ENCODE measurements around the gene DAND5. TPM values are rescaled to one million over a fixed set of nuclear protein-coding genes. Genes with fewer than 3 reads are reported as not detected.

Gene DAND5
- polyA plus RNA-seq, 1 of the 3 experiments (the other 2 are of a cell fraction), result 1.0 TPM

DNA sequence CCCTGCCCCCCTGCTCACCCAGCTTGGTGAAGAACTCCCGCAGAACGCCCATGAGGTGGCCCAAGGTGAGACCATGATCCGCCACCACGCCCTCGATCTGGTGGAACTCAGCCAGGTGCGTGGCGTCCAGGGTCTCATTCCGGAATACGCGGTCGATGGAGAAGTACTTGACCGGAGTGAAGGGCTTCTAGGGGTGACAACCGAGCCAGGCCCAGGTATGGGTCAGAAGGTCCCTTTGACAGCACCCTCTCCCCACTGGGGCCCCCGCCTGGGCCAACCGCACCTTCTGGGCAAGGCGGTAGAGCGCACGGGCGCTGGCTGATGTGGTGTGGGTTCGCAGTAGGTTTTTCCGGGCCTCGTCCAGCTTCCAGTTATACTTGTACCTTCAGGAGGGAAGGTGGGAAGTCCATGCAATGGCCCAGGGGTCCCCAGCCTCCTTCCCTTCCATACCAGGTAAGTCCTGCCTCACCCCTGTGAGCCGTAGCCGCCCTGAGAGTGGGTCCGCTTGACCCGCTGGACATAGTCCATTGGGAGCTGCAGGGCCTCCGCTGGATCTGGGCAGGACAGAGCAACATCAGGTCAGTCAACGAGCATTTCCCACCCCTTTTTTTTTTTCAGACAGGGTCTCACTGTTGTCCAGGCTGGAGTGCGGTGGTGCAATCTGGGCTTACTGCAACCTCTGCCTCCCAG is 44.6 kb upstream of the DAND5 start:
- Histone ChIP-seq H3K79me2 (ENCODE audit: insufficient read depth) (peaks cover 8% of the 10 kb centered on the region; the same call in 1 of the 2 replicates), H3K36me3 (replicated peaks in 1 of 2; ENCODE audit: control insufficient read depth in 1 of 2, insufficient read depth in 2 of 2, low read length in 1 of 2) (peaks cover 27 to 49% of the 10 kb centered on the region in 2 experiments), H3K4me1 (ENCODE audit: control insufficient read depth in 1 of 2, insufficient read depth in 2 of 2, low read depth in 1 of 2, low read length in 1 of 2) (no peaks in the 10 kb centered on the region), H3K9me3 (no peaks in the 10 kb centered on the region), H3K9me2 (no peaks in the 10 kb centered on the region), H3K27ac (ENCODE audit: low read depth in 2 of 2, low read length in 1 of 2) (no peak overlapping the region), H2AFZ (ENCODE audit: low read depth) (no peak overlapping the region), H3K4me2 (no peak overlapping the region), H3K27me3 (ENCODE audit: insufficient read depth) (no peaks in the 10 kb centered on the region), H3F3A (replicated peaks; ENCODE audit: insufficient read depth) (peaks cover 21% of the 10 kb centered on the region), H3K9ac (no peak overlapping the region), H4K20me1 (ENCODE audit: insufficient read depth) (no peaks in the 10 kb centered on the region), H3K4me3 (ENCODE audit: low read depth in 2 of 2, low read length in 1 of 2) (no peak overlapping the region)
- ChIA-PET POLR2A (interaction anchor here (1.0 kb wide), 1 partner anchor 9 kb away, joined by 3 read pairs; the partner anchor contains the start of gene FARSA), CTCF (interaction anchor here (0.7 to 1.3 kb wide), 4 partner anchors 10 to 77 kb away, joined by 3 to 4 read pairs (median 3); no protein-coding TSS in a partner anchor)
- TF ChIP-seq, protein P1, sequence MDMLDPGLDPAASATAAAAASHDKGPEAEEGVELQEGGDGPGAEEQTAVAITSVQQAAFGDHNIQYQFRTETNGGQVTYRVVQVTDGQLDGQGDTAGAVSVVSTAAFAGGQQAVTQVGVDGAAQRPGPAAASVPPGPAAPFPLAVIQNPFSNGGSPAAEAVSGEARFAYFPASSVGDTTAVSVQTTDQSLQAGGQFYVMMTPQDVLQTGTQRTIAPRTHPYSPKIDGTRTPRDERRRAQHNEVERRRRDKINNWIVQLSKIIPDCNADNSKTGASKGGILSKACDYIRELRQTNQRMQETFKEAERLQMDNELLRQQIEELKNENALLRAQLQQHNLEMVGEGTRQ (IDR thresholded peaks at IDR 0.05; ENCODE audit: borderline replicate concordance, low read depth, low read length), result no peak
- TF ChIP-seq GATA2 (CRISPR knock-in tag; IDR thresholded peaks at IDR 0.05) (no peak), NFIC (IDR thresholded peaks at IDR 0.05; ENCODE audit: borderline replicate concordance) (no peak), FOSL2 (IDR thresholded peaks at IDR 0.05; ENCODE audit: borderline replicate concordance, low read depth) (no peak), NRF1 (IDR thresholded peaks at IDR 0.05; ENCODE audit: low read depth, low read length) (no peak), GABPA (IDR thresholded peaks at IDR 0.05; ENCODE audit: low read depth) (no peak), EZH2phosphoT487 (IDR thresholded peaks at IDR 0.05; ENCODE audit: borderline replicate concordance, low read depth) (no peak), RCOR1 (IDR thresholded peaks at IDR 0.05; ENCODE audit: low read length) (no peak), ELF1 (IDR thresholded peaks at IDR 0.05) (no peak), SMC3 (IDR thresholded peaks at IDR 0.05; ENCODE audit: low read depth, low read length) (no peak), FOXM1 (IDR thresholded peaks at IDR 0.05; ENCODE audit: low read depth) (no peak), CHD2 (IDR thresholded peaks at IDR 0.05; ENCODE audit: low read length, partially characterized antibody) (no peak), RAD21 (IDR thresholded peaks at IDR 0.05; ENCODE audit: low read length) (no peak), SIN3A (IDR thresholded peaks at IDR 0.05; ENCODE audit: borderline replicate concordance, low read depth, low read length) (no peak), JUND (IDR thresholded peaks at IDR 0.05) (no peak)
- TF ChIP-seq, protein P2, sequence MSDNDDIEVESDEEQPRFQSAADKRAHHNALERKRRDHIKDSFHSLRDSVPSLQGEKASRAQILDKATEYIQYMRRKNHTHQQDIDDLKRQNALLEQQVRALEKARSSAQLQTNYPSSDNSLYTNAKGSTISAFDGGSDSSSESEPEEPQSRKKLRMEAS (IDR thresholded peaks at IDR 0.05; ENCODE audit: low read depth), result no peak
- TF ChIP-seq, protein P3, sequence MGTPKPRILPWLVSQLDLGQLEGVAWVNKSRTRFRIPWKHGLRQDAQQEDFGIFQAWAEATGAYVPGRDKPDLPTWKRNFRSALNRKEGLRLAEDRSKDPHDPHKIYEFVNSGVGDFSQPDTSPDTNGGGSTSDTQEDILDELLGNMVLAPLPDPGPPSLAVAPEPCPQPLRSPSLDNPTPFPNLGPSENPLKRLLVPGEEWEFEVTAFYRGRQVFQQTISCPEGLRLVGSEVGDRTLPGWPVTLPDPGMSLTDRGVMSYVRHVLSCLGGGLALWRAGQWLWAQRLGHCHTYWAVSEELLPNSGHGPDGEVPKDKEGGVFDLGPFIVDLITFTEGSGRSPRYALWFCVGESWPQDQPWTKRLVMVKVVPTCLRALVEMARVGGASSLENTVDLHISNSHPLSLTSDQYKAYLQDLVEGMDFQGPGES (IDR thresholded peaks at IDR 0.05; ENCODE audit: low read depth, low read length), result no peak
- TF ChIP-seq, protein P4, sequence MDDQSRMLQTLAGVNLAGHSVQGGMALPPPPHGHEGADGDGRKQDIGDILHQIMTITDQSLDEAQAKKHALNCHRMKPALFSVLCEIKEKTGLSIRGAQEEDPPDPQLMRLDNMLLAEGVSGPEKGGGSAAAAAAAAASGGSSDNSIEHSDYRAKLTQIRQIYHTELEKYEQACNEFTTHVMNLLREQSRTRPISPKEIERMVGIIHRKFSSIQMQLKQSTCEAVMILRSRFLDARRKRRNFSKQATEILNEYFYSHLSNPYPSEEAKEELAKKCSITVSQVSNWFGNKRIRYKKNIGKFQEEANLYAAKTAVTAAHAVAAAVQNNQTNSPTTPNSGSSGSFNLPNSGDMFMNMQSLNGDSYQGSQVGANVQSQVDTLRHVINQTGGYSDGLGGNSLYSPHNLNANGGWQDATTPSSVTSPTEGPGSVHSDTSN (IDR thresholded peaks at IDR 0.05), result no peak
- TF ChIP-seq, protein P5, sequence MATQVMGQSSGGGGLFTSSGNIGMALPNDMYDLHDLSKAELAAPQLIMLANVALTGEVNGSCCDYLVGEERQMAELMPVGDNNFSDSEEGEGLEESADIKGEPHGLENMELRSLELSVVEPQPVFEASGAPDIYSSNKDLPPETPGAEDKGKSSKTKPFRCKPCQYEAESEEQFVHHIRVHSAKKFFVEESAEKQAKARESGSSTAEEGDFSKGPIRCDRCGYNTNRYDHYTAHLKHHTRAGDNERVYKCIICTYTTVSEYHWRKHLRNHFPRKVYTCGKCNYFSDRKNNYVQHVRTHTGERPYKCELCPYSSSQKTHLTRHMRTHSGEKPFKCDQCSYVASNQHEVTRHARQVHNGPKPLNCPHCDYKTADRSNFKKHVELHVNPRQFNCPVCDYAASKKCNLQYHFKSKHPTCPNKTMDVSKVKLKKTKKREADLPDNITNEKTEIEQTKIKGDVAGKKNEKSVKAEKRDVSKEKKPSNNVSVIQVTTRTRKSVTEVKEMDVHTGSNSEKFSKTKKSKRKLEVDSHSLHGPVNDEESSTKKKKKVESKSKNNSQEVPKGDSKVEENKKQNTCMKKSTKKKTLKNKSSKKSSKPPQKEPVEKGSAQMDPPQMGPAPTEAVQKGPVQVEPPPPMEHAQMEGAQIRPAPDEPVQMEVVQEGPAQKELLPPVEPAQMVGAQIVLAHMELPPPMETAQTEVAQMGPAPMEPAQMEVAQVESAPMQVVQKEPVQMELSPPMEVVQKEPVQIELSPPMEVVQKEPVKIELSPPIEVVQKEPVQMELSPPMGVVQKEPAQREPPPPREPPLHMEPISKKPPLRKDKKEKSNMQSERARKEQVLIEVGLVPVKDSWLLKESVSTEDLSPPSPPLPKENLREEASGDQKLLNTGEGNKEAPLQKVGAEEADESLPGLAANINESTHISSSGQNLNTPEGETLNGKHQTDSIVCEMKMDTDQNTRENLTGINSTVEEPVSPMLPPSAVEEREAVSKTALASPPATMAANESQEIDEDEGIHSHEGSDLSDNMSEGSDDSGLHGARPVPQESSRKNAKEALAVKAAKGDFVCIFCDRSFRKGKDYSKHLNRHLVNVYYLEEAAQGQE (IDR thresholded peaks at IDR 0.05; ENCODE audit: low read depth, low read length), result no peak
- TF ChIP-seq, protein P6, sequence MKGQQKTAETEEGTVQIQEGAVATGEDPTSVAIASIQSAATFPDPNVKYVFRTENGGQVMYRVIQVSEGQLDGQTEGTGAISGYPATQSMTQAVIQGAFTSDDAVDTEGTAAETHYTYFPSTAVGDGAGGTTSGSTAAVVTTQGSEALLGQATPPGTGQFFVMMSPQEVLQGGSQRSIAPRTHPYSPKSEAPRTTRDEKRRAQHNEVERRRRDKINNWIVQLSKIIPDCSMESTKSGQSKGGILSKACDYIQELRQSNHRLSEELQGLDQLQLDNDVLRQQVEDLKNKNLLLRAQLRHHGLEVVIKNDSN (IDR thresholded peaks at IDR 0.05; ENCODE audit: borderline replicate concordance, low read depth), result no peak
- 91% methylated on average over 20 of the region's 29 CpGs for WGBS (ENCODE audit: low lambda C conversion rate)
- DNase-seq, result no peak

Data from SK-N-SH (cell line).